Measurements from ENCODE around the gene MB.
"Not testable (repeated sequence)": the region's sequence is repeated elsewhere in the genome, so short reads cannot be mapped to it uniquely, and the experiment has no call there.

The MB gene

DNA sequence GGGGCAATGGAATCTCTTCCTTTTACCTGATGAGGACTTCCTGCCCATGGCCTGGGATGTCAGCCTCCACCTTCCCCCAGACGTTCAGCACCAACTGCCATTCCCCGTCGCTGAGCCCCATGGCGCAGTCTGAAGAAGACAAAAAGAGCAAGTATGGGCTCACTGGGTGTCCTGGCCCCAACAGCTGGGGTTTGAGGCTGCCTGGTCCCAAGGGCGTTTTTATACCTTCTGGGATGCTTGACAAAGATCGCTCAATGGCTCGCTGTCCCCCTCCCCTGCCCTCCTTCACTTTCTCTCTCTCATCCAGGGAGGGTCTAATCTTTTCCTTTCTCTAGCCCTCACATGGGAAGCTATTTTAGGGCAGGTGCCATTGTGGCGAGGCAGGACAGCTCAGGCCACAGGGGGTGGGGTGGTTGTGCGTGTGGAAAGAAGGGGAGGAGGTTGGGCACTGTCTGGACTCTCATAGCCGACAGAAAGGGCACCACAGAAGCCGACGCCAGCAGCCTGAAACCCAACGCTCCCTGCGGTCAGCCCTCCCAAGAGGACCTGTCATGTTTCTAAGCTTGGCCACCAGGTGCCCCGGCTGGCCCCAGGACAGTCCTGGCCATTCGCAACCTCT, at the start of gene MB:
TSS of gene MB (minus strand) at position 193 of the 619 bp plus-strand sequence. CDS start at position 121, 72 bp downstream.
- DNase-seq: no peak

DNA sequence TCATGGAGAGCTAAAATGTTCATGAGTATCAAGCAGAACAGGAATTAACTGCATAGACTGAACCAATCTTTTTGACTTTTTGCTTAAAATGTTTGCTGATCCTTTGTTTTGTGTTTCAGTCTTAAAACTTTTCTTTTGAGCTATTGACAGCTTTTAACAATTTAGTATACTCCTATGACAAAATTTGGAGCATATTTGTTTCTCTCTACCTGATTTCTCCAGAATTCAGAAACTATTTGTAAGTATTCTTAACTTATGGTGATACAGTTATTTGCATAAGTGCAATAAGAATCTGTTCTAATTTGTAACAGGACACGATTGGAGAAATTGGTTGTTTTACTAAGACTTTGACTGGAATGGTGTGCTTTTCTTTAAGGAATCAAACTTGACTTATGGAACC, 49.6 kb upstream of the MB start:
- not testable (repeated sequence) for DNase-seq

- DNase-seq: no peak
Observed at GRCh38 chr22:35664955-35665587, 47.9 kb upstream of the MB start.

DNA sequence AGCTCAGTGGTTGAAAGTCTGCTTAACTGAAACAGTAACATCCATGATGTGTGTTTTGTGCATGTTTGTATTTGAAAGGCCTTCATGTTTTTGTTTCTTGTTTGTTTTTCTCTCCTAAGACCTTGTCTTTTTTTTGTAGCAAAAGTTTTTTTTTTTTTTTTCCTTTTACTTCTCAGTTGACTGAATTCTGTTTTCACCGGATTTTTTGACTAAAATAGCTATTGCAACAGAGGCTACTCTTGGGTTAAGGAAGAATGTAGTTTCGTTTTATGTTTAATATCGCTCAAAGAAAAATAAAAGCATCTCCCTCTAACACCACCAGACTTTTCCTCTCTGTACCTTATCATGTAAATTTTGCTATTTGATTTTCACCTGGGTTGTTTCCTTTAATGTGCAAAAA, 46.2 kb upstream of the MB start:
- DNase-seq: no peak

DNA sequence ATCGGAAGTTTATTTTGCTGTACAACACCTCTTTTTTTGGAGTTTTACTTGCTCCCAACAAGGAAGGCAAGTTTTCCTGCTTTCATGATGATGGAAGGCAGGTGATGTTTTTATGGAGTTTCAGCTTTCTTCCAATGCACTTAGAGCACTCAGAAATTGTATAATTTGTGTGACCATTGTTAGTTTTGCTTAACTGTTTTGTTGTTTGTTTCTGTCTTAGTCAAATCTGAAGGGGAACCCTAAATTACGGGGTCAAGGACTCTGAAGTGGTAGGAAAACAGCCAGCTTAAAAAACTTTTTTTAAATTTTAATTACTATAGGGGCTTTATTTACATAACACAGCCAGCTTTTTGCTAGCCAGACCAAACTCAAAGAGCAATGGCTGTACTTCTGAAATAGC, 45.8 kb upstream of the MB start:
- DNase-seq: no peak

DNA sequence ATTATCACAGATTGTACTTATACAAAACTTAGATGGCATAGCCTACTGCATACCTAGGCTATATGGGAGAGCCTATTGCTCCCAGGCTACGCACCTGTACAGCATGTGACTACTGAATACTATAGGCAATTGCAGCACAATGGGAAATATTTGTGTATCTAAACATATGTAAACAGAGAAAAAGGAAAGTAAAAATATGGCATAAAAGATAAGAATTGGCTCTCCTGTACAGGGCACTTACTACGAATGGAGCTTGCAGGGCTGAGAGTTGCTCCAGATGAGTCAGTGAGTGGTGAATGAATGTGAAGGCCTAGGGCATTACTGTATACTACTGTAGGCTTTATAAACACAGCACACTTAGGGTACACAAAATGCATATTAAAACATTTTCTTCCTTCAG, 44.3 kb upstream of the MB start:
- DNase-seq: no peak

GRCh38 chr22:35660291-35661127, 43.4 kb upstream of the MB start:
- peak; percentile 76 to 85 for DNase-seq

DNA sequence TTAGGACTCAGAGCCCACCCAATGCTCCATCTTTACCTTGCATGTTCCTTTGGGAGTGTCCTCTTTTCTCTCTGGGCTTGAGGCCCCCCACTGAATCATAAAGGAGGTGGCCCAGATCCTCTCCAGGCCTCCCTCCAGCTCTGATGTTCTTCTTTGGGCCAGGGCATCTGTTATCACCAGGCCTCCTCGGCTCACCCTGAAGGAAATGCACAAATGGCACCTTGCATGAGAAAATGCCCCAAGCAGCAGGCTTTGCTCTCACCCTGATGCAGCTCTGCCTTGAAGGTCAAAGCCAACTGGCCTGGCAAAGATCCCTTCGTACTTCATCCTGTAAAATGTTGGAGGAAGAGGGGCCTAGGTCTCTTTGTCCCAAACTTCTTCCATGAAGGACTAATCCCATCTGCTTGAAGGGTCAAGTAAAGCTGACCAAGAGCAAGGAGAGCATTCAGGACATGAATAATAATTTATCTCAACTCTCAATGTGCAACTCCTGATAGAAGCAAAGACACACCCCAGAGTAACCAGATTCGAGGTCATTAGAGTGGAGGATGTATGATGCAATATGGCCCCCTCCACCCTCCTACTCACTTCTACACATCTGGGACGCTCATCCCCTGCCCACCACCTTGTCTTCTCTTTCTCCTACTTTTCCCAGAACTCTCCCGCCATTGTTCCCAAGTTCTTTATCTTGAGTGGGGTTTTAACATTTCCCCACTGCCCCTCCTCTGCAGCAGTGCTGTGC, 40.6 kb upstream of the MB start:
- no peak for DNase-seq

DNA sequence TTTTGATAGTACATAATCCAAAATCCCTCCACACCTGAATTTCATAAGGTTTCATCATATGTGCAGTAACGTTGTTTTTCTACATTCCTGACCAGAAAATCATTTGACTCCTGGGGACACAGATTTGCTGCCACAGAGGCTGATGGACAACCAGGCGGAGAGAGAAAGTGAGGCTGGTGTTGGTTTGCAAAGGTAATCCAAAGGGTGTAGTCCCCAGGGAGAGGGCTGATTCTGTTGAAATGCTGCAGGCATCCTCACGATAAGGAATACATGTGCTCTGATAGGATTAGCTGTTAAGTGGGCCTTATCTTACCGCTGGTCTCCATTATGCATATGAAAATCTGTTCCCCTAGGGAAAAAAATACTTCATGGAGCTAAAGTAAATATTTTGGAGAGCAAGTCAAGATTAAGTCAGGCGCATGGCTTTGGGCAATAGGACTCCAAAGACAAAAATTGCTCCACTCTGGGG, 39.2 kb upstream of the MB start:
- no peak for DNase-seq

DNA sequence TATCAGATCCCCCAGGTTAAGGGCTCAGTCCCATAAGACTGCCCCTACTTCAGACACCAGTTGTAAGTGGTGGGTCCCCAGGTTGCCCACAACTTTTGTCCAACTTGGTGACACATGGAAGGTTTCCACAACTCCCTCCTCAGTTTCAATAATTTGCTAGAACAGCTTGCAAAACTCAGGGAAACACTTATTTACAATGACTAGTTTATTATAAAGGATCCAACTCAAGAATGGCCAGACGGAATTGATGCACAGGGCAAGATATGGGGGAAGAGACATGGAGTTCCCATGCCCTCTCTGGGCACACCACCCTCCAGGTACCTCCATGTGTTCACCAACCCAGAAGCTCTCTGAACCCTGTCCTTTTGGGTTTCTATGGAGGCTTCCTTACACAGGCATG, 36.7 kb upstream of the MB start:
- no peak for DNase-seq

DNA sequence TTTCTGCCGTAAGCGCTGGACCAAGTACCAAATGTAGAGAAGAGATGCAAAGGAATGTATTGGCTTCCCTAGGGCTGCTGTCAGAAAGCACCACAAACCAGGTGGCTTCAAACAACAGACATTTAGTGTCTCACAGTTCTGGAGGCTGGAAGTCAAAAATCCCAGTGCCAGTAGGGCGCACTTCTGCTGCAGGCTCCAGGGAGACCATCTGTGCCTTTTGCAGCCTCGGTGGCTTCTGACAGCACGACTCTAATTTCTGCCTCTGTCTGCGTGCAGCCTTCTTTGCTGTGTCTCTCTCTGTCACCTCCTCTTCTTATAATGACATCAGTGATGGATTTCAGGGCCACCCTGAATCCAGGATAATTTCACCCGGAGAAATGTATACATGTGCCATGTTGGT, 34.0 kb upstream of the MB start:
- DNase-seq: no peak

GRCh38 chr22:35649636-35650250, 32.6 kb upstream of the MB start:
- no peak for DNase-seq

DNA sequence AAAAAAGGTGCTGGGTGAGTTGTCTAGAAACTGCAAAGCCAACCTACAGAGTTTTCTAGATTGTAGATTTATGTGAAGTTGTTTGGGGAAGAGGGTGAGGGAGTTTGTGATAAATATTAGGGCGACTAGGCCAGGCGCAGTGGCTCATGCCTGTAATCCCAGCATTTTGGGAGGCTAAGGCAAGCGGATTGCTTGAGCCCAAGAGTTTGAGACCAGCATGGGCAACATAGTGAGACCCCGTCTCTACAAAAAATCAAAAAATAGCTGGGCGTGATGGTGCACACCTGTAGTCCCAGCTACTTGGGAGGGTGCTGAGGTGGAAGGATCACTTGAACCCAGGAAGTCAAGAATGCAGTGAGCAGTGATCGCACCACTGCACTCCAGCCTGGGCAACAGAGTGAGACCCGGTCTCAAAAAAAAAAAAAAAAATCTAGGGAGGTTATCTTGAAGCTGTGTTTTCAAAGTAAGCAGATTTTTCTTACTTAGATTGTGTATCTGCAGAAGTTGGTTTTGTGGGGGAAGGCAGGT, 32.0 kb upstream of the MB start:
- DNase-seq: peak in 1 of 2 donors; percentile 12

GRCh38 chr22:35648066-35649025, 31.2 kb upstream of the MB start, which contains the start of gene APOL6:
APOL6 (plus strand) TSS chr22:35648446; CDS start chr22:35656426, 7,980 bp downstream.
- peak; percentile 89 to 95 for DNase-seq

DNA sequence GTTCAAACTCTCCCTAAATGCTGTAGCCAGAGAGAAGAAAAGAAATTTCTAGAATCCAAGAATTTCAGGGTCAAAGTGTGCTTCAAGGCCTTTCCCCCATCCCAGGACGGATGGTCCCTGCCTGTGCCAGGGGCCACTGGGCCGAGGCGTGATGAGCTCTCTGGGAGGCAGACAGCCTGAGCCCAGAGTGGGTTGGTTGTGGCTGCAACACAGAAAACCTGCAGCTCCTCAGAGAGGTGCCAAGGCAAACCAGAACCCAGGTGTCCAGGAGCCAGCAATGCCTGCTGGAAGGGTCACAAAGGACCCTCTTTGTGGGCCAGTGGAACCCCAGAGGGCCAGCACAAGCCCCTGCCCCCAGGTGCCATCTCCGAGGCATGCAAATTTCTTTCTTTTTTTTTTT, 28.5 kb upstream of the MB start:
- DNase-seq: no peak

- no peak for DNase-seq
Observed at GRCh38 chr22:35643991-35644390, 26.9 kb upstream of the MB start.

- no peak for DNase-seq
Observed at GRCh38 chr22:35642305-35642741, 25.2 kb upstream of the MB start.

- no peak for DNase-seq
Observed at GRCh38 chr22:35641494-35642120, 24.5 kb upstream of the MB start.

DNA sequence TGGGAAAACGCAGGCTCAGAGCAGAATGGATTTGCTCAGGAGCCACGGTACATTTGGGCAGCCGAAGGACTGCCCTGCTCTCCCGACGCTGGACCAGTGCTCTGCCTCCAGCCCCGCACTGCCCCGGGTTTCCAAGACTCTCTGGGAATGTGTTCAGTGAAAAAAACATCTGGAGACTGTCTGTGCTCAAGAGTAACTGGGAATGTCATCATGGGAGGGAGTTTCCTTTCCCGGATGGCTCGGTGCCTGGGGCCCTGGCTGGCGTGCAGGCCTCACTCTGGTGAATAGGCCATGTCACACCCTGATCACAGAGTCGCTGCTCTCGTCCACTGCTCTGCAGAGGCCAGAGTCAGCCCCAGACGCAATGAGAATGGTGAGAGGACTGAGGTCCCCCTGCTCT, 21.3 kb upstream of the MB start:
- no peak for DNase-seq

- no peak for DNase-seq
Observed at GRCh38 chr22:35638001-35638400, 20.9 kb upstream of the MB start.

DNA sequence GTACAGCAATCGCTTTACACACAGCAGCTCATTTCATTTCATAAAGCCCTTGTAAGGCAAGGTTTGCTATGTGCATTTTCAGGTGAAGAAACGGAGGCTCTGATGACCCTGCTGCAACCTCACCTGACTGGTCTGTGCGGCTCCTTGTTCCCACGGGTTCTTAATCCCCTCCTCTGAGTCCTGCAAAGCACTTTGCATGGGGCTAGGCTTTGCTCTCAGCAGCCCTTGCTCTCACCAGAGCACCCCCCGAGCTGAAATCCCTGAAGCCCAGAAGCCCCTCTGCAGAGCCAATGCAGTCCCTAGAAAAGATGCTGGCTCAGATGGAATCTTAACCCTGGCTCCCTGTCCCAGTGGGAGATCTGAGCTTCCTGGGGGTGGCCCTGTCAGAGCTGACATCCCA, 20.1 kb upstream of the MB start:
- no peak for DNase-seq
